ENCODE results near the gene RNF26. TPM values are rescaled to one million over a fixed set of nuclear protein-coding genes. Genes with fewer than 3 reads are reported as not detected.

The RNF26 gene
- total and polyA plus RNA-seq, 2 donors (not counting 3 experiments of a cell fraction or from before 2014, with no cell fraction given), result 40.1 to 43.8 TPM

GRCh38 chr11:119347242-119347641 lies 12.9 kb downstream of the RNF26 start:
- H3K79me2 ChIP-seq (ENCODE audit: control insufficient read depth, insufficient read depth, low read length), result no peaks in the 10 kb centered on the region
- DNase-seq (ENCODE audit: low read depth, low spot score) (no peak), FAIRE-seq (no peak)
- intact Hi-C loops (cut with micrococcal nuclease), result no loop called here
- H3K9ac ChIP-seq (replicated peaks; ENCODE audit: extremely low read depth, insufficient read depth, low read length), result no peak overlapping the region
- H3K9me1 ChIP-seq (replicated peaks; ENCODE audit: control insufficient read depth, extremely low read depth, insufficient read depth, low read length), result no peaks in the 10 kb centered on the region
- H2AFZ ChIP-seq (ENCODE audit: low read depth, low read length), result no peak overlapping the region
- POLR2A ChIA-PET, result no interaction called here
- H3K27me3 ChIP-seq (ENCODE audit: control insufficient read depth in 2 of 2, insufficient read depth in 2 of 2, low read length in 2 of 2), result peaks cover 0 to 3% of the 10 kb centered on the region in 2 experiments
- H3K36me3 ChIP-seq (ENCODE audit: control insufficient read depth in 2 of 2, extremely low read depth in 1 of 2, insufficient read depth in 2 of 2, low read length in 2 of 2), result no peaks in the 10 kb centered on the region
- no peaks in the 10 kb centered on the region for H4K20me1 ChIP-seq (replicated peaks; ENCODE audit: control insufficient read depth, extremely low read depth, insufficient read depth, low read length)
- no TSS peak for BruUV-seq (replicated peaks)
- H3K4me3 ChIP-seq (replicated peaks in 1 of 3; ENCODE audit: insufficient read depth in 1 of 3, low read depth in 1 of 3, low read length in 3 of 3), result no peak overlapping the region
- dilution Hi-C loops (cut with MboI; ENCODE audit: extremely low pct_ligation_motif_present, low sequenced_read_pairs), result no loop called here
- H3K27ac ChIP-seq (ENCODE audit: insufficient read depth, low read depth, low read length), result no peak overlapping the region
- no peaks in the 10 kb centered on the region for H3K4me1 ChIP-seq (ENCODE audit: control insufficient read depth, extremely low read depth, insufficient read depth, low read length)
- no peak for TF ChIP-seq EZH2 (IDR thresholded peaks at IDR 0.05; ENCODE audit: borderline replicate concordance, low read depth, low read length, severe bottlenecking)
- TF ChIP-seq POLR2AphosphoS5 (IDR thresholded peaks at IDR 0.05; ENCODE audit: insufficient read depth, low read depth, low read length), result no peak
- TF ChIP-seq FOS (IDR thresholded peaks at IDR 0.05; ENCODE audit: borderline replicate concordance, insufficient read depth, low read length), result no peak
- no peak for TF ChIP-seq JUN (IDR thresholded peaks at IDR 0.05; ENCODE audit: borderline replicate concordance, insufficient read depth, insufficient read length, low read depth)
- TF ChIP-seq CTCF (IDR thresholded peaks at IDR 0.05; ENCODE audit: extremely low read depth in 1 of 2, insufficient read depth in 1 of 2, low read depth in 1 of 2, low read length in 2 of 2), result no peak
- no peak for TF ChIP-seq GATA2 (IDR thresholded peaks at IDR 0.05; ENCODE audit: insufficient read depth, insufficient read length, low read depth, low read length)
- TF ChIP-seq POLR2A (IDR thresholded peaks at IDR 0.05; ENCODE audit: low read depth, low read length), result no peak
- no peak for TF ChIP-seq MAX (IDR thresholded peaks at IDR 0.05; ENCODE audit: insufficient read depth, insufficient read length)
- no peak for TF ChIP-seq MYC (IDR thresholded peaks at IDR 0.05; ENCODE audit: low read depth, low read length)
- CTCF ChIA-PET, result interaction anchor here (1.4 to 6.2 kb wide), 3 partner anchors 7 to 27 kb away, joined by 5 to 55 read pairs (median 6); no protein-coding TSS in a partner anchor
- H3K9me3 ChIP-seq (replicated peaks; ENCODE audit: control insufficient read depth, insufficient read depth, low read length), result no peaks in the 10 kb centered on the region
- H3K4me2 ChIP-seq (ENCODE audit: insufficient read depth, low read length), result no peak overlapping the region
